ENCODE data around the gene MAP3K5. TPM values are rescaled to one million over a fixed set of nuclear protein-coding genes. Genes with fewer than 3 reads are reported as not detected.

Gene MAP3K5
- total RNA-seq, 1 donor from 2014 or later: 5.7 TPM

DNA sequence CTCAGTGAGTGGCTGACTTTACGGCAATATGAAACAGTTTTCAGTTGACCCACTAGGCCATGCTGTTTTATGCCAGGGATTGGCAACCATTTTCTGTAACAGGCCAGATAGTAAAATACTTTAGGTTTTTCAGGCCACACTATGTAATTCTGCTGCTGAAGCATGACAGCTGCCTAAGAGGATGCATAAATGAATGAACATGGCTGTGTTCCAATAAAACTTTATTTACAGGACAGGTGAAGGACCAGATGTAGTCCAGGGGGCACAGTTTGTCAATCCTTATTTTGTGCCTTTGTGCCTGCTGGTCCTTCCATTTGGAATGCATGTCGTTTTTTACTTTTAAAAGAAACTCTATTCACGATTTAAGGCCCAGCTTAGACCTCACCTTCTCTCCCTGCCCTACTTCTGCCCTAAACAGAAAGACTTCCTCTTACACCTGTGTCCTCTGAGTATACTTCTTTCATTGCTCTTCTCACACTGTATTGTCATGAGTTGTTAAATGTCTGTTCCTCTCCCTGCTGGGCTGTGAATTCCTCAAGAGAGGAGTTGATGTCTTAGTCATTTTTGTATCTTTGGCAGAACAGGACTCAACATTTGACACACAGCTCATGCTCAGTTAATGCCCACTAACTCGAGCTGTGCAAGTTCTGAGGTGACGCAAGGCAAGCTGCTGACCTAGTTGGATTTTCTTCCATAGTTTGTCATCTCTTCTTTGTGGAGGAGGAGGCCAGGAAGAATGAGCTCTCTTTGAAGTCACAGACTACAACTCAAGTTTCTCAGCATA is 152.0 kb downstream of the MAP3K5 start:
- Histone ChIP-seq H3K4me3 (ENCODE audit: low read depth, low read length) (no peak overlapping the region), H3K27me3 (ENCODE audit: control insufficient read depth, insufficient read depth, low read length) (no peaks in the 10 kb centered on the region), H3K36me3 (ENCODE audit: control insufficient read depth, insufficient read depth, low read length) (no peaks in the 10 kb centered on the region)
- peak; percentile 4 for DNase-seq (ENCODE audit: low read depth)
- TF ChIP-seq, protein P1, sequence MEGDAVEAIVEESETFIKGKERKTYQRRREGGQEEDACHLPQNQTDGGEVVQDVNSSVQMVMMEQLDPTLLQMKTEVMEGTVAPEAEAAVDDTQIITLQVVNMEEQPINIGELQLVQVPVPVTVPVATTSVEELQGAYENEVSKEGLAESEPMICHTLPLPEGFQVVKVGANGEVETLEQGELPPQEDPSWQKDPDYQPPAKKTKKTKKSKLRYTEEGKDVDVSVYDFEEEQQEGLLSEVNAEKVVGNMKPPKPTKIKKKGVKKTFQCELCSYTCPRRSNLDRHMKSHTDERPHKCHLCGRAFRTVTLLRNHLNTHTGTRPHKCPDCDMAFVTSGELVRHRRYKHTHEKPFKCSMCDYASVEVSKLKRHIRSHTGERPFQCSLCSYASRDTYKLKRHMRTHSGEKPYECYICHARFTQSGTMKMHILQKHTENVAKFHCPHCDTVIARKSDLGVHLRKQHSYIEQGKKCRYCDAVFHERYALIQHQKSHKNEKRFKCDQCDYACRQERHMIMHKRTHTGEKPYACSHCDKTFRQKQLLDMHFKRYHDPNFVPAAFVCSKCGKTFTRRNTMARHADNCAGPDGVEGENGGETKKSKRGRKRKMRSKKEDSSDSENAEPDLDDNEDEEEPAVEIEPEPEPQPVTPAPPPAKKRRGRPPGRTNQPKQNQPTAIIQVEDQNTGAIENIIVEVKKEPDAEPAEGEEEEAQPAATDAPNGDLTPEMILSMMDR (IDR thresholded peaks at IDR 0.05; ENCODE audit: insufficient read depth, low read length, poor library complexity, severe bottlenecking): no peak

DNA sequence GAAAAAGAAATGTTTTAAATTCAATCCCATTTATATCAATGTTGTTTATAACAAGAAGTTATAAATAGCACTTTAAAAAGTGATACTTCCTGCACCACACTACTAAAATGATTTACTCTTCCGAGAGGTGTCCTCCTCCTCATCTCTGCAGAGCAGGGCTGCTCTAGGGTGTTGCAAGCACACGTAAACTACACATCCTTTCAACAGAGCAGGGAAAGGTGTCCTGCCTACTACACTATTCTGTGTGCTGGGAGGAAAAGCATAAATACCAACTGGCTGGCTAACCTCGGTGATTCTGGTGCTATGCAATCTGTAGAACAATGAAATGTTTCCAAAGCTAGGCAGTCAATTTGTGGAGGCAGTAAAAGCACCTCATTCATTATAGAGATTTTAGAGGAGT is 152.6 kb downstream of the MAP3K5 start:
- no peak overlapping the region for H3K4me3 ChIP-seq (ENCODE audit: low read depth, low read length)
- DNase-seq (ENCODE audit: low read depth): no peak
- H3K36me3 ChIP-seq (ENCODE audit: control insufficient read depth, insufficient read depth, low read length): no peaks in the 10 kb centered on the region
- TF ChIP-seq, protein P1 (IDR thresholded peaks at IDR 0.05; ENCODE audit: insufficient read depth, low read length, poor library complexity, severe bottlenecking): no peak
- H3K27me3 ChIP-seq (ENCODE audit: control insufficient read depth, insufficient read depth, low read length): no peaks in the 10 kb centered on the region

DNA sequence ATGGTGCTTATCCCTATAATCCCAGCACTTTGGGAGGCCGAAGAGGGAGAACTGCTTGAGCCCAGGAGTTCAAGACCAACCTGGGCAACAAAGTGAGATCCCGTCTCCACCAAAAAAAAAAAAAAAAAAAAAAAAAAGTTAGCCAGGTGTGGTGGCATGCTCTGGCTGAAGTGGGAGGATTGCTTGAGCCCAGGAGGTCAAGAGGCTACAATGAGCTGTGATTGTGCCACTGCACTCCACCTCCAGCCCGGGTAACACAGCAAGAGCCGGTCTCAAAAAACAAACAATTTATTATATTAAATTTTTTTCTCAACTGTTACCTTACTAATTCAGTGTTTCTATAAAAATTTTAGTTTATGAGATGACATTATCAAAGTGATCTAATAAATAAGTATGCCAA is 156.7 kb downstream of the MAP3K5 start:
- Histone ChIP-seq H3K27me3 (ENCODE audit: control insufficient read depth, insufficient read depth, low read length) (no peaks in the 10 kb centered on the region), H3K4me3 (ENCODE audit: low read depth, low read length) (no peak overlapping the region), H3K36me3 (ENCODE audit: control insufficient read depth, insufficient read depth, low read length) (no peaks in the 10 kb centered on the region)
- TF ChIP-seq, protein P1 (IDR thresholded peaks at IDR 0.05; ENCODE audit: insufficient read depth, low read length, poor library complexity, severe bottlenecking): no peak
- no peak for DNase-seq (ENCODE audit: low read depth)

DNA sequence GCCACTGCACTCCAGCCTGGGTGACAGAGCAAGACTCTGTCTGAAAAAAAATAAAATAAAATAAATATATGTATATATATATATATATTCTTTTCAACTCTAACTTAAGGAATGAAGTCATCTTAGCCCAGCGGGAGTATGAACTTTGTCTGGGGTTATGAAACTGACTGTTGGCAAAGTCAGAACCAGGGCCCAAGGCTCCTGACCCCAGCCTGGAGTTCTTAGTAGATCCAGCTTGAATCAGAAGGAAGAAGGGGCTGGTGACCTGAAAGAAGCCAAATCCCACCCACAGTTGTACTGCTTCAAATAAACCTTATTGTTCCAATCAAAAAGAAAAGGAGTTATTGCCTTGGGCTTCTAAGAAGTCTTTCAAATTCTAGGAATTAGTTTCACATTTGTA is 158.9 kb downstream of the MAP3K5 start:
- DNase-seq (ENCODE audit: low read depth): no peak
- Histone ChIP-seq H3K27me3 (ENCODE audit: control insufficient read depth, insufficient read depth, low read length) (no peaks in the 10 kb centered on the region), H3K4me3 (ENCODE audit: low read depth, low read length) (no peak overlapping the region), H3K36me3 (ENCODE audit: control insufficient read depth, insufficient read depth, low read length) (no peaks in the 10 kb centered on the region)
- TF ChIP-seq, protein P1 (IDR thresholded peaks at IDR 0.05; ENCODE audit: insufficient read depth, low read length, poor library complexity, severe bottlenecking): no peak

DNA sequence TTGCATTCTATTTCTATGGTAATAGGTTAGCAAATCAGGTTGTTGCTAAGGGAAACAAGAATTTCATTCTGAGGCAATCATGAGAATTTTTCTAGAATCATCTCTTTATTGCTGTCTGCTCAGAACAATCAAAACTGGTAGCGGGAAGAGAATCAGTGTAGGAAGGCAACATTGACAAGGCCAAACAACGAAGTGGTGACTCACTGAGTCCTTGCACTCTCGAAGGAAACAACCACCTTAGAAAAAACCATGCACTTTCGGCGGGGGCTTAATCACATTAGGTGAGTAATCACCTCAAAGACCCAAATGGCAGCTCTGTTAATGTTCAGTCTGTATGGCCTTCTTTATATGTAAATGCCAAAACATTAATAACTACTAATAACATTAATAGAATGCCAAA is 163.3 kb downstream of the MAP3K5 start:
- H3K36me3 ChIP-seq (ENCODE audit: control insufficient read depth, insufficient read depth, low read length): no peaks in the 10 kb centered on the region
- no peaks in the 10 kb centered on the region for H3K27me3 ChIP-seq (ENCODE audit: control insufficient read depth, insufficient read depth, low read length)
- TF ChIP-seq, protein P1 (IDR thresholded peaks at IDR 0.05; ENCODE audit: insufficient read depth, low read length, poor library complexity, severe bottlenecking): no peak
- no peak overlapping the region for H3K4me3 ChIP-seq (ENCODE audit: low read depth, low read length)
- DNase-seq (ENCODE audit: low read depth): peak; percentile 48

DNA sequence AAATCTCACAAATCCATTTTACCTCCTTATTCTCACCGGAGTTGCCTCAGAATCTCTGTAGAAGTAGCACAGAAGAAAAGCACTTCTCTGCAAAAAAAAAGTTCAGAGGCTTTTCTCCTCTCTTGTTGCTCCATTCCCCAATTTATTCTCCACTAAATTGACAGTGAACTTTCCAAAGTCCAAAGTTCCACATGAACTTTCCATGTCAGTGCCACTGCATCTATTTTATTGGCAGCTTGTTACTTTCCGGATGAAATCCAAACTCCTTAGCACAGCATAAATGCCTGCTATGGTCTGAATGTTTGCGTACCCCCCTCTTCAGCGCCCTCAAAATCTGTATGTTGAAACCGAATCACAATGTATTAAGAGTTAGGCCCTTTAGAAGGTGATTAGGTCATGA is 165.1 kb downstream of the MAP3K5 start:
- Histone ChIP-seq H3K27me3 (ENCODE audit: control insufficient read depth, insufficient read depth, low read length) (no peaks in the 10 kb centered on the region), H3K4me3 (ENCODE audit: low read depth, low read length) (no peak overlapping the region), H3K36me3 (ENCODE audit: control insufficient read depth, insufficient read depth, low read length) (no peaks in the 10 kb centered on the region)
- TF ChIP-seq, protein P1 (IDR thresholded peaks at IDR 0.05; ENCODE audit: insufficient read depth, low read length, poor library complexity, severe bottlenecking): no peak
- no peak for DNase-seq (ENCODE audit: low read depth)

Measured in kidney epithelial cell (primary cell).